MM.1S (cell line): Measurements from ENCODE around the gene HIC1.

Experiments used
- DNase-seq: peaks from one replicate; pipeline ENCODE4 v3.0.0-alpha.2; 2015
- H2AFZ ChIP-seq: fragments of 300-600 bp; sonication (generic); 2 replicates; pipeline ENCODE4 v1.6.0; 2016; ENCODE audit warnings: antibody characterized with exemption, low read length
- H3F3A ChIP-seq: fragments of 300-600 bp; sonication (generic); 2 replicates; pipeline ENCODE4 v1.6.1; 2016; ENCODE audit warnings: mild to moderate bottlenecking, antibody characterized with exemption, low read length, moderate library complexity, mixed read lengths; ENCODE audit not compliant: insufficient read depth
- H3K27ac ChIP-seq: fragments of 300-600 bp; sonication (generic); 2 replicates; pipeline ENCODE4 v1.5.1; 2016; ENCODE audit warnings: mild to moderate bottlenecking, low read length
- H3K27me3 ChIP-seq: fragments of 300-600 bp; sonication (generic); replicated peaks from 2 replicates; pipeline ENCODE4 v1.6.0; 2016; ENCODE audit warnings: low read length; ENCODE audit not compliant: insufficient read depth
- H3K36me3 ChIP-seq: fragments of 300-600 bp; sonication (generic); replicated peaks from 2 replicates; pipeline ENCODE4 v1.6.1; 2016; ENCODE audit warnings: mild to moderate bottlenecking, low read length, mixed read lengths; ENCODE audit not compliant: insufficient read depth
- H3K4me1 ChIP-seq: fragments of 300-600 bp; sonication (generic); 2 replicates; pipeline ENCODE4 v1.6.1; 2016; ENCODE audit warnings: low read length, mixed read lengths
- H3K4me2 ChIP-seq: fragments of 300-600 bp; sonication (generic); 2 replicates; pipeline ENCODE4 v1.6.0; 2016; ENCODE audit warnings: low read depth, low read length
- H3K4me3 ChIP-seq: fragments of 300-600 bp; sonication (generic); 2 replicates; pipeline ENCODE4 v1.5.1; 2016; ENCODE audit warnings: low read length, mixed read lengths
- H3K79me2 ChIP-seq: fragments of 300-600 bp; sonication (generic); 2 replicates; pipeline ENCODE4 v1.6.1; 2016; ENCODE audit warnings: mixed run types, low read length, mixed read lengths
- H3K9ac ChIP-seq: fragments of 300-600 bp; sonication (generic); 2 replicates; pipeline ENCODE4 v1.6.1; 2016; ENCODE audit warnings: low read length, mixed read lengths
- H3K9me2 ChIP-seq: fragments of 300-600 bp; sonication (generic); replicated peaks from 2 replicates; pipeline ENCODE4 v1.6.1; 2016; ENCODE audit warnings: mild to moderate bottlenecking, low read length, mixed read lengths; ENCODE audit not compliant: insufficient read depth
- H3K9me3 ChIP-seq: fragments of 300-600 bp; sonication (generic); replicated peaks from 2 replicates; pipeline ENCODE4 v1.6.1; 2016; ENCODE audit warnings: mild to moderate bottlenecking, low read length, mixed read lengths; ENCODE audit not compliant: insufficient read depth
- H4K20me1 ChIP-seq: fragments of 300-600 bp; sonication (generic); 2 replicates; pipeline ENCODE4 v1.6.1; 2016; ENCODE audit warnings: mild to moderate bottlenecking, low read length, moderate library complexity, mixed read lengths; ENCODE audit not compliant: insufficient read depth
- CTCF ChIP-seq: fragments of 300-600 bp; sonication (generic); IDR thresholded peaks from 2 replicates; pipeline ENCODE4 v1.5.1; 2016; ENCODE audit warnings: antibody characterized with exemption, low read length, mixed read lengths
- EZH2 ChIP-seq: fragments of 300-600 bp; sonication (generic); optimal IDR thresholded peaks from 2 replicates; pipeline ENCODE3; 2017; ENCODE audit warnings: low read depth, mild to moderate bottlenecking, antibody characterized with exemption, low read length, mixed read lengths
- EZH2phosphoT487 ChIP-seq: fragments of 300-600 bp; sonication (generic); IDR thresholded peaks from 2 replicates; pipeline ENCODE4 v1.6.1; 2018; ENCODE audit warnings: antibody characterized with exemption, low read length

Gene HIC1

GRCh38 chr17:2060681-2061440 is 6.0 kb downstream of the HIC1 start:
- Histone ChIP-seq H3K36me3 (no peaks in the 10 kb centered on the region), H4K20me1 (no peaks in the 10 kb centered on the region), H3K27me3 (no peaks in the 10 kb centered on the region), H3K4me2 (no peak overlapping the region), H2AFZ (no peak overlapping the region), H3K9ac (no peak overlapping the region), H3K4me3 (no peak overlapping the region), H3K27ac (no peak overlapping the region), H3K79me2 (no peaks in the 10 kb centered on the region), H3F3A (no peaks in the 10 kb centered on the region), H3K4me1 (no peaks in the 10 kb centered on the region), H3K9me2 (no peaks in the 10 kb centered on the region), H3K9me3 (no peaks in the 10 kb centered on the region)
- DNase-seq, result no peak
- no peak for TF ChIP-seq EZH2phosphoT487
- TF ChIP-seq EZH2, result no peak
- TF ChIP-seq CTCF, result no peak

- Histone ChIP-seq H3K4me1 (no peaks in the 10 kb centered on the region), H3F3A (no peaks in the 10 kb centered on the region), H4K20me1 (no peaks in the 10 kb centered on the region), H3K4me3 (no peak overlapping the region), H3K9me3 (no peaks in the 10 kb centered on the region), H2AFZ (no peak overlapping the region), H3K36me3 (no peaks in the 10 kb centered on the region), H3K9me2 (no peaks in the 10 kb centered on the region), H3K27ac (no peak overlapping the region), H3K27me3 (no peaks in the 10 kb centered on the region), H3K4me2 (no peak overlapping the region), H3K9ac (no peak overlapping the region), H3K79me2 (no peaks in the 10 kb centered on the region)
- no peak for DNase-seq
- TF ChIP-seq EZH2, result no peak
- TF ChIP-seq CTCF, result no peak
- TF ChIP-seq EZH2phosphoT487, result no peak
These were observed 6.6 kb downstream of the HIC1 start for GRCh38 chr17:2061441-2061958.

GRCh38 chr17:2062571-2063183 is 7.8 kb downstream of the HIC1 start:
- TF ChIP-seq EZH2phosphoT487 (no peak), EZH2 (no peak), CTCF (no peak)
- Histone ChIP-seq H3K9me3 (no peaks in the 10 kb centered on the region), H3K27ac (no peak overlapping the region), H3K4me3 (no peak overlapping the region), H3K9me2 (no peaks in the 10 kb centered on the region), H3K79me2 (no peaks in the 10 kb centered on the region), H3K4me1 (no peaks in the 10 kb centered on the region), H3K9ac (no peak overlapping the region), H2AFZ (no peak overlapping the region), H3K4me2 (no peak overlapping the region), H3F3A (no peaks in the 10 kb centered on the region), H3K27me3 (no peaks in the 10 kb centered on the region), H3K36me3 (no peaks in the 10 kb centered on the region), H4K20me1 (no peaks in the 10 kb centered on the region)
- DNase-seq, result no peak
